Measurements from ENCODE around the gene SHISA8. TPM values are rescaled to one million over a fixed set of nuclear protein-coding genes. Genes with fewer than 3 reads are reported as not detected.
A peak's percentile ranks its signal among the peaks of the same experiment; 100 is the strongest.

The SHISA8 gene
- total and polyA plus RNA-seq, 2 experiments from 2014 or later: 0.33 TPM; not detected in 1

DNA sequence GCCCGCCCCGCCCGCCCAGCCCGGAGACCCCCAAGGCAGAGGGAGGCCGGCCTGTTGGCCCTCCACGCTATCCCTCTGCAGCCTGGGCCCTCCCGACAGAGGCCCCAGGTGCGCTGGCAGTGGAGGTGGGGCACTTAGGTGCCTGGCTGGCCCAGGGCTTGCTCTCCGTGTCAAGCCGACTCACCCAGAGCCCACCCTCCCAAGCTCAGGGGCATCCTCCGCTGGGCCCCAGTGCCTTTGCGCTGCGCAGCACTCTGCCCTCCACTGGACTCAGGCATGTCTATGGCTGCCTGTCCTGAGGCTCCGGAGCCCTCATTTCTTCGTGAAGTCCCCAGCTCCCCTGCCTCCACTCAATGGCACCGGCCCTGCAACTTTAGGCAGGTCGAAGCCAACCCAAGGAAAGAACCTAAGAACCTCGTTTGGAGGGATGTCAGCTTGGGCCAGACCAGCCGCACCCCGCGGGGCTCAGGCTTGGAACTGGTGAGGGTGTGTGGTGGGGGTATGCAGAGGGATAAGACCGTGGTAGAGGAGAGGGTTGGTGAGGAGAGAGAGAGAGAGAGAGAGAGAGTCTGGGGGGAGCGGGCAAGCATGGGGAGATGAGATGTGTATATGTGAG, 43.2 kb upstream of the SHISA8 start:
- WGBS (ENCODE audit: low lambda C conversion rate, missing lambda C conversion rate): 55% methylated on average over 19 of the region's 23 CpGs
- H3K9me2 ChIP-seq (replicated peaks; ENCODE audit: insufficient read depth): no peaks in the 10 kb centered on the region
- H3K4me1 ChIP-seq (ENCODE audit: insufficient read depth): no peaks in the 10 kb centered on the region
- DNase-seq (ENCODE audit: low spot score): no peak
- peak overlapping the region; percentile 89 for H3K4me2 ChIP-seq
- no peak overlapping the region for H3K27ac ChIP-seq
- no peak overlapping the region for H3K4me3 ChIP-seq
- H3K27me3 ChIP-seq: no peaks in the 10 kb centered on the region
- no peaks in the 10 kb centered on the region for H3K36me3 ChIP-seq (replicated peaks; ENCODE audit: insufficient read depth, low read depth)
- H3K79me2 ChIP-seq: no peaks in the 10 kb centered on the region
- H3K9me3 ChIP-seq (ENCODE audit: low read depth): no peaks in the 10 kb centered on the region
- no peak for TF ChIP-seq EZH2phosphoT487 (IDR thresholded peaks at IDR 0.05; ENCODE audit: low read depth, severe bottlenecking, unreplicated experiment)
- no peak for TF ChIP-seq EZH2 (IDR thresholded peaks at IDR 0.05; ENCODE audit: borderline replicate concordance)
- TF ChIP-seq, protein P1, sequence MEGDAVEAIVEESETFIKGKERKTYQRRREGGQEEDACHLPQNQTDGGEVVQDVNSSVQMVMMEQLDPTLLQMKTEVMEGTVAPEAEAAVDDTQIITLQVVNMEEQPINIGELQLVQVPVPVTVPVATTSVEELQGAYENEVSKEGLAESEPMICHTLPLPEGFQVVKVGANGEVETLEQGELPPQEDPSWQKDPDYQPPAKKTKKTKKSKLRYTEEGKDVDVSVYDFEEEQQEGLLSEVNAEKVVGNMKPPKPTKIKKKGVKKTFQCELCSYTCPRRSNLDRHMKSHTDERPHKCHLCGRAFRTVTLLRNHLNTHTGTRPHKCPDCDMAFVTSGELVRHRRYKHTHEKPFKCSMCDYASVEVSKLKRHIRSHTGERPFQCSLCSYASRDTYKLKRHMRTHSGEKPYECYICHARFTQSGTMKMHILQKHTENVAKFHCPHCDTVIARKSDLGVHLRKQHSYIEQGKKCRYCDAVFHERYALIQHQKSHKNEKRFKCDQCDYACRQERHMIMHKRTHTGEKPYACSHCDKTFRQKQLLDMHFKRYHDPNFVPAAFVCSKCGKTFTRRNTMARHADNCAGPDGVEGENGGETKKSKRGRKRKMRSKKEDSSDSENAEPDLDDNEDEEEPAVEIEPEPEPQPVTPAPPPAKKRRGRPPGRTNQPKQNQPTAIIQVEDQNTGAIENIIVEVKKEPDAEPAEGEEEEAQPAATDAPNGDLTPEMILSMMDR (IDR thresholded peaks at IDR 0.05; ENCODE audit: poor library complexity): no peak
- H4K20me1 ChIP-seq (ENCODE audit: insufficient read depth, poor library complexity, severe bottlenecking): no peaks in the 10 kb centered on the region
- H2AFZ ChIP-seq: peak overlapping the region; percentile 74

GRCh38 chr22:41952713-41953112, 37.8 kb upstream of the SHISA8 start:
- Histone ChIP-seq H3K4me3 (no peak overlapping the region), H3K27ac (no peak overlapping the region), H3K4me2 (no peak overlapping the region), H3K79me2 (no peaks in the 10 kb centered on the region), H3K4me1 (ENCODE audit: insufficient read depth) (no peaks in the 10 kb centered on the region), H3K9me3 (ENCODE audit: low read depth) (no peaks in the 10 kb centered on the region), H4K20me1 (ENCODE audit: insufficient read depth, poor library complexity, severe bottlenecking) (no peaks in the 10 kb centered on the region), H3K27me3 (no peaks in the 10 kb centered on the region), H2AFZ (no peak overlapping the region), H3K9me2 (replicated peaks; ENCODE audit: insufficient read depth) (no peaks in the 10 kb centered on the region), H3K36me3 (replicated peaks; ENCODE audit: insufficient read depth, low read depth) (no peaks in the 10 kb centered on the region)
- TF ChIP-seq EZH2 (IDR thresholded peaks at IDR 0.05; ENCODE audit: borderline replicate concordance): no peak
- TF ChIP-seq, protein P1 (IDR thresholded peaks at IDR 0.05; ENCODE audit: poor library complexity): no peak
- TF ChIP-seq EZH2phosphoT487 (IDR thresholded peaks at IDR 0.05; ENCODE audit: low read depth, severe bottlenecking, unreplicated experiment): no peak
- 88% methylated on average over 2 of the region's 2 CpGs for WGBS (ENCODE audit: low lambda C conversion rate, missing lambda C conversion rate)
- DNase-seq (ENCODE audit: low spot score): no peak

GRCh38 chr22:41951898-41952474, 37.1 kb upstream of the SHISA8 start, which contains the start of gene SMIM45:
Gene SMIM45, plus strand, starts transcription at chr22:41952150.
- Histone ChIP-seq H3K4me2 (no peak within 1 kb of the TSS), H3K9me3 (ENCODE audit: low read depth) (no peaks in the 10 kb centered on the region), H3K27me3 (no peaks in the 10 kb centered on the region), H2AFZ (no peak within 1 kb of the TSS), H3K36me3 (replicated peaks; ENCODE audit: insufficient read depth, low read depth) (no peaks in the 10 kb centered on the region), H3K4me3 (no peak within 1 kb of the TSS), H3K9me2 (replicated peaks; ENCODE audit: insufficient read depth) (no peaks in the 10 kb centered on the region), H3K4me1 (ENCODE audit: insufficient read depth) (no peaks in the 10 kb centered on the region), H3K79me2 (no peaks in the 10 kb centered on the region), H4K20me1 (ENCODE audit: insufficient read depth, poor library complexity, severe bottlenecking) (no peaks in the 10 kb centered on the region), H3K27ac (no peak within 1 kb of the TSS)
- no peak for DNase-seq (ENCODE audit: low spot score)
- 63% methylated on average over 15 of the region's 16 CpGs for WGBS (ENCODE audit: low lambda C conversion rate, missing lambda C conversion rate)
- TF ChIP-seq, protein P1 (IDR thresholded peaks at IDR 0.05; ENCODE audit: poor library complexity): no peak
- TF ChIP-seq EZH2 (IDR thresholded peaks at IDR 0.05; ENCODE audit: borderline replicate concordance): no peak
- no peak for TF ChIP-seq EZH2phosphoT487 (IDR thresholded peaks at IDR 0.05; ENCODE audit: low read depth, severe bottlenecking, unreplicated experiment)
